ENCODE results near the gene CILP.

CILP gene

GRCh38 chr15:65209701-65210643 lies 1.3 kb downstream of the CILP start:
- DNase-seq (ENCODE audit: low spot score): no peak
- TF ChIP-seq CTCF (IDR thresholded peaks at IDR 0.05; ENCODE audit: extremely low read depth, missing control alignments): no peak

- no peak for TF ChIP-seq CTCF (IDR thresholded peaks at IDR 0.05; ENCODE audit: extremely low read depth, missing control alignments)
- DNase-seq (ENCODE audit: low spot score): no peak
Observed at GRCh38 chr15:65208647-65209046, 2.6 kb downstream of the CILP start.

- DNase-seq (ENCODE audit: low spot score): no peak
- no peak for TF ChIP-seq CTCF (IDR thresholded peaks at IDR 0.05; ENCODE audit: extremely low read depth, missing control alignments)
Observed at GRCh38 chr15:65207280-65207840, 3.9 kb downstream of the CILP start.

GRCh38 chr15:65206750-65207149 lies 4.5 kb downstream of the CILP start:
- no peak for TF ChIP-seq CTCF (IDR thresholded peaks at IDR 0.05; ENCODE audit: extremely low read depth, missing control alignments)

GRCh38 chr15:65204931-65205660 lies 6.2 kb downstream of the CILP start:
- DNase-seq (ENCODE audit: low spot score): no peak
- no peak for TF ChIP-seq CTCF (IDR thresholded peaks at IDR 0.05; ENCODE audit: extremely low read depth, missing control alignments)

More at GRCh38 chr15:65206750-65207149, 4.5 kb downstream of the CILP start:
- no peak for DNase-seq (ENCODE audit: low spot score)

GRCh38 chr15:65204236-65204930 lies 6.9 kb downstream of the CILP start:
- no peak for TF ChIP-seq CTCF (IDR thresholded peaks at IDR 0.05; ENCODE audit: extremely low read depth, missing control alignments)
- DNase-seq (ENCODE audit: low spot score): no peak

Data from GM20000 (cell line).